Activated CD4-positive, alpha-beta T cell treated with anti-CD3 and anti-CD28 coated beads, Interleukin-2, Interleukin-6, amounts not matched to agents 100 ng/mL and 50 ng/mL, durations not matched to agents 16 hours and 8 hours (primary cell): ENCODE results near the gene RRAGA.

Source experiments
- DNase-seq: peaks from one replicate; pipeline ENCODE4 v3.0.0-alpha.2; 2020

Gene RRAGA, protein sequence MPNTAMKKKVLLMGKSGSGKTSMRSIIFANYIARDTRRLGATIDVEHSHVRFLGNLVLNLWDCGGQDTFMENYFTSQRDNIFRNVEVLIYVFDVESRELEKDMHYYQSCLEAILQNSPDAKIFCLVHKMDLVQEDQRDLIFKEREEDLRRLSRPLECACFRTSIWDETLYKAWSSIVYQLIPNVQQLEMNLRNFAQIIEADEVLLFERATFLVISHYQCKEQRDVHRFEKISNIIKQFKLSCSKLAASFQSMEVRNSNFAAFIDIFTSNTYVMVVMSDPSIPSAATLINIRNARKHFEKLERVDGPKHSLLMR

DNA sequence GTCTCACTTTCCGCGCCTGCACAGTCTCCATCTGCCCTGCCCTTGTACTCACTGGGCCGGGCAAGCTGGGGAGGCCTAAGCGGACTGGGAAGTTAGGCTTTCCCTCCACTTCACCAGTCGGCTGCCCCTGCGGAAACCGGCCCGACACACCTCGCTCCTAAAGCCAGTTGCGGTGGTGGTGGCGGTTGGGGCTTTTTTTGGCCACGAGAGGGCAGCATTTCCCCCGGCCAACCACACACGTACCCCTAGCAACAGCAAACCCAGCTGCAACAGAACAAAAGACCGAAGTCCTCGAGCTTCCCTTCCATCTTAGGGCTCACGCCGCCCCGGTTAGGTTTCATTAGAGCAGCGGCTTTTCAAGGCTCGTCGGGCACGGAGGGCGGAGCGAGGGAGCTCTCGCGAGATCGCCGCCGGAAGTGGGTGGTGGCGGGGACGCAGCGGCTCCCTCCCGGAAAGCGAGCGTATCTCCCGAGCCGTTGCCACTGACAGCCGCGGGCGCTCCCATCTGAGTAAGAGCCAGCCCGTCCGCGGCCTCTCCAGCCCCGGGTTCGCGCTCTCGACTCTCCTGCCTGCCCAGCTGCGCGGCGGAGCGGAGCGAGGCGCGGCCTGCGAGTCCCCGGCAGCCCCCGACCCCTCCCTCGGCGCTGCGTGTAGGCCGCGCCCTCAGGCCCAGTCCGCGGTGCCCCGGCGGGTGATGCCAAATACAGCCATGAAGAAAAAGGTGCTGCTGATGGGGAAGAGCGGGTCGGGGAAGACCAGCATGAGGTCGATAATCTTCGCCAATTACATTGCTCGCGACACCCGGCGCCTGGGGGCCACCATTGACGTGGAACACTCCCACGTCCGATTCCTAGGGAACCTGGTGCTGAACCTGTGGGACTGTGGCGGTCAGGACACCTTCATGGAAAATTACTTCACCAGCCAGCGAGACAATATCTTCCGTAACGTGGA lies at the start of gene RRAGA:
Gene RRAGA, plus strand, starts transcription at position 462 of the 951 bp plus-strand sequence. Its CDS starts 233 bp downstream, at position 695.
- DNase-seq: peak; percentile 97

DNA sequence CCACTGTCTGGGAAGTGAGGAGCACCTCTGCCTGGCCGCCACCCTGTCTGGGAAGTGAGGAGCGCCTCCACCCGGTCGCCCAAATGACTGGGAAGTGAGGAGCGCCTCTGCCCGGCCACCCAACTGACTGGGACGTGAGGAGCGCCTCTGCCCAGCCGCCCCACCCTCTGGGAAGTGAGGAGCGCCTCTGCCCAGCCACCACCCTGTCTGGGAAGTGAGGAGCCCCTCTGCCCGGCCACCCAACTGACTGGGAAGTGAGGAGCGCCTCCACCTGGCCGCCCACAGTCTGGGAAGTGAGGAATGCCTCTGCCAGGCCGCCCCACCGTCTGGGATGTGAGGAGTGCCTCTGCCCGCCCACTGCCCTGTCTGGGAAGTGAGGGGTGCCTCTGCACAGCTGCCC lies 49.1 kb upstream of the RRAGA start:
- DNase-seq: no peak

DNA sequence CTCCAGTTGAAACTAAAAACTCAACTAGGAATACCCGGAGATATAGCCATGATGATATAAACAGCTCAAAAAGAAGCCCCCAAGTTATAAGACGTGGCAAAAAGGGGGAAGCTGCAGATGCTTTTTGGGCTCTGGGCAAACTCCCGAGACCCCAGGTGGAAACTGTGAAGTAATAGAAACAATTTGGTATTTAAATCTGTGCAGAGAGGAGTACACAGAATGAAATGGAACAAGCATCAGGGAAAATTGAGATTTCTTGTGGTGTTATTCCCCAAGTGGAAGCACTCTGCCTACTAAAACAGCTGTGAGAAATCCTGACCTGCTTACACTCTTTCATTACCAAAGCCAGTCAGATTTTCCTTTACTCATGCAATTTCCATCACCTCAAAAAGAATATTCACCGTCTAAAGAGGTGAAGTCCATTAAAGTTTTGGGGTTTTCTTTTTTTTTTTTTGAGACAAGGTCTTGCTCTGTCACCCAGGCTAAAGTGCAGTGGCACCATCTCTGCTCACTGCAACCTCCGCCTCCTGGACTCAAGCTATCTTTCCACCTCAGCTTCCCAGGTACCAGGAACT lies 39.7 kb upstream of the RRAGA start:
- DNase-seq: no peak

DNA sequence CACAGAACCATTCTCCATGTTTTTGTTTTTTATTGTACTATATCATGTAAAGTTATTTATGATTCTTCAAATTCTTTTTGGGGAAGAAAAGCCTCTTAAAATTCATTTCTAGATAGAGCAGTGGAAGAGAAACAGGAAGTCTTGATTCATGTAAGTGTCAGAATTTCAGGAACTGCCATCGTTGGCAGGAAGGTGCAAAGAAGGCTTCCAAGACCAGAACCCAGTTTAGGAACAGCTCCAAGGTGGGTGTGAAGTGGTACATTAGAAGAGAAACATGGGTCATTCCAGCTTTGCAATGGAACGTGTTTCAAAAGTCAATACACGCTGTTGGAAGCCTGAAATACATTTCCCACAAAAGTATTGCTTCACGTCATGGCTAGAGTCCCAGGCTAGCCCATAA lies 31.0 kb upstream of the RRAGA start:
- DNase-seq: no peak

DNA sequence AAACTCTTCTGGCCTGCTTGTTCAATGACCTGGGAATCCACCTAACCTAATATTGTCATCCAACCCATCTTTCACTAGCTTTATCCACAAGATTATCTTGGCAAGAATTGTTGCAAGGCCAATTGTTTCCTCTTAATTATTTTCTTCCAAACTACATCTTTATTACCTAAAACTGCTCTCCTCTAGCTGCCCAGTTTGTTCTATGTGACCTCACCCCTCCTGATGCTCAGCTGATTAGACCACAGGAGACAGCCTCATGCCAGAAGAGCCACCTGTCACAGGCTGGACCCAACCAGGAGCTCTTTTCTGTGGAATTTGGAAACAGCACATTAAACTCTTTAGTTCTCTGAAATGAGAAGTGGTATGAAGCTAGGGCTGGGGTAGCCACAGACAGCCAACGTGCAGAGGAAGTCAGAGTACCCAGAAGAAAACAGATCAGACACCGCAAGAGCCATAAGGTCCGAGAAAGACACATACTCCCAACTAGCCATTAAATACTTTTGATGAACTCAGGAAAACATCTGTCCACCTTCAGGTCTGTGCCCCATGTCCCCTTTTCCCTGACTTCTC lies 28.3 kb upstream of the RRAGA start:
- no peak for DNase-seq

DNA sequence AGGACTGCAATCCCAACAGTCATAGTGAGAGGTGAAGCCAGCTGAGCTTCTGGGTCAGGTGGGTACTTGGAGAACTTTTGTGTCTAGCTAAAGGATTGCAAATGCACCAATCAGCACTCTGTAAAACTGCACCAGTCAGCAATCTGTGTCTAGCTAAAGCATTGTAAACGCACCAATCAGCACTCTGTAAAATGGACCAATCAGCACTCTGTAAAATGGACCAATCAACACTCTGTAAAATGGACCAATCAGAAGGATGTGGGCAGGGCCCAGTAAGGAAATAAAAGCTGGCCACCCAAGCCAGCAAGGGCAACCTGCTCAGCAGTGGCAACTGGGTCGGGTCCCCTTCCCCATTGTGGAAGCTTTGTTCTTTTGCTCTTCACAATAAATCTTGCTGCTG lies 27.6 kb upstream of the RRAGA start:
- peak; percentile 21 for DNase-seq

DNA sequence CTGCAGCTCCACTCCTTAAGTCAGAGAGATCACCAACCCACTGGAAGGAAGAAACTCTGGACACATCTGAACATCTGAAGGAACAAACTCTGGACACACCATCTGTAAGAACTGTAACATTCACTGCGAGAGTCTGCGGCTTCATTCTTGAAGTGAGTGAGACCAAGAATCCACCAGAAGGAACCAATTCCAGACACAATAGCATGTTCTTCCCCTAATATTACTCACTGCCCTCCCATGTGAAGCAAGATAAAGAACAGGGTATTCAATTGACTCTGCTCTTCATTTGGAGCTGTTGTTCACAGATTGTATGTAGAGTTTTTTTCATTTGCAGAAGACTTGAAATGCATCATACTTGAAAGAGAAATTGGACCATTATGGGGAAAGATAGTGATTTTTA lies 27.0 kb upstream of the RRAGA start:
- peak; percentile 28 for DNase-seq

DNA sequence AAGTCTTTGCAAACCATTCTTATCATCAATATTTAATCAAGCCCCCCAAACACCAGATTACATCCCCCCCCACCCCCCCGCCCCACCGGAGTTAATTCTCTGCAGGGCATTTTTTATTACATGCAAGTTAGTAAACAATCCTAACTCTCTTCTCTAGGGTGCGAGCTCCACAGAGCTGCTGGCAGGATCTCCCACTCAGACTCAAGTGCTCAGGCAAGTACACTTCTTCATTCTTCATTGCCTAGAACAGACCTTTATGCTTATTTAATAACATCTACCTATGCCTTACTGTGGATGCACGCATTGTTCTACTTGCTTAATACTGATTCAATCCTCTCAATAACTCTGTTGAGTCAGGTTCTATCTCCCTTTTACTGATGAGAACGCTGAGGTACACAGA lies 26.1 kb upstream of the RRAGA start:
- DNase-seq: no peak

DNA sequence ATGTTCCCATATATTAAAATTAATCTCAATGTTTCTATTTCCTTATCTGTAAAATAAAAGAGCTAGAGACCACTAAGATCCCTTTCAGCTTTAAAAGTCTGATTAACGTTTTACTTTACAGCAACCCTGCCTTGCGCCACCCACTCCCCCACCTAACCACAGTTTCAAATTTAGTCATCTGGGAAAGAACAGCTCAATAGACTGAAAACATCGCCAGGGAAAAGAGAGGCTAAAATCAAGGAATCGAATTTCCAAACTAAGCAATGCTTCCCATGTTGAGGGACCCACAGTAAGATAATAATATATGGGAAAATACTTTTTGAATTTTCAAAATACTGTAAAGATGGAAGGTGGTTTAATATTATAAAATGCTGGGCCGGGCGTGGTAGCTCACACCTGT lies 22.9 kb upstream of the RRAGA start:
- DNase-seq: peak; percentile 38

DNA sequence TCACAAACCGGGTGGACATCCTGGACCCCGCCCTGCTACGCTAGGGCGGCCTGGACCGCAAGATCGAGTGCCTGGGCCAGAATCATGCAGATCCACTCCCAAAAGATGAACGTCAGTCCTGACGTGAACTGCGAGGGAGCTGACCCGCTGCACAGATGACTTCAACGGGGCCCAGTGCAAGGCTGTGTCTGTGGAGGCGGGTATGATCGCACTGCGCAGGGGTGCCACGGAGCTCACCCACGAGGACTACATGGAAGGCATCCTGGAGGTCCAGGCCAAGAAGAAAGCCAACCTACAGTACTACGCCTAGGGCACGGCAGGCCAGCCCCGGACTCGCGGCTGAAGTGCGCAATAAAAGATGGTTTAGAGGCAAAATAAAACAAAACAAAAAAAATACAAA lies 21.4 kb upstream of the RRAGA start:
- DNase-seq: no peak

DNA sequence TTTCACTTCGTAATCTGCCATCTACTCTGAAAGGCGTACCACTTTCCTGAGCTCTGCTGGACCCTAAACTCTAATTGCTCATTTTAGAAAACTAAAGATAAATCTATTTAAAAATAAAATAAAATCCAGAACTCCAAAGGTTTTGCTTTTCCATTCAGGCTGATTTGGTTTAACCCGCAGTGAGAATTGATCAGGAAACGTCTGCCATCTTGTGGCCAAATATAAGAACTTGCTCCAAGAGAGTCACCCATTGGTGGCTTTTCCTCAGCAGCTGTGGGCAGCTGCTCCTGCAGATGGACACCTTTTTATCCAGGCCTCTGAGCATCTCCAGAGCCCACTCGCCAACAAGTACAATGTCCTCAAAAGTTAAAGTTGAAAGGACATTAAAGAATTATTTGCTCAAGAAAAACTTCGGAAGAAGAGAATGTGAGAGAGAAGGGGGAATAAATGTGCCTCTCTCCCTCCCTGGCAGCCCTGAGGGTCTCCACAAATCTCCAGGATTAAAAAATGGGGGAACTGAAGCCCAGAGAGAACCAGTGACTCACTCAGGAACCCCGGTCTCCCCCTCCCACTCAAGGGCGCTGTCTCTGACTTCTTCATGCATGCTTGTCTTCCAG lies 20.3 kb upstream of the RRAGA start:
- DNase-seq: peak; percentile 64

DNA sequence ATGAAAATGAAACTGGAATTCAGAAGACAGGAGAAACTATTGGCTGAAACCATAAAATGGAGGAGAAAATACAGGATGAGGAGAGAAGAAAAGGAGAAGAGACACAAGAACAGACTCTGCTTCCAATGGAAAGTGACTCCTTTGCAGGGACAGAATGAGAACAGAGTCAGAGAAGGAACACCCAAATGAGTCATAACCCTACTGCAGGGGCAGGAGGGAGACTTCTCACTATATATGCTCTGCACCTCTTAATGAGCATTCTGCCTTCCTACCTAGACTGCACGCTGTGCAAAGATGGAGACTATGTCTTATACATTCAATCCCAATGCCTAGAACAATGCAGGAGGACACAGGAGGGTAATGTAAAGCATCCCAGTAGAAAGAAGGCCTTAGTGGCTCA lies 18.3 kb upstream of the RRAGA start:
- DNase-seq: peak; percentile 32

DNA sequence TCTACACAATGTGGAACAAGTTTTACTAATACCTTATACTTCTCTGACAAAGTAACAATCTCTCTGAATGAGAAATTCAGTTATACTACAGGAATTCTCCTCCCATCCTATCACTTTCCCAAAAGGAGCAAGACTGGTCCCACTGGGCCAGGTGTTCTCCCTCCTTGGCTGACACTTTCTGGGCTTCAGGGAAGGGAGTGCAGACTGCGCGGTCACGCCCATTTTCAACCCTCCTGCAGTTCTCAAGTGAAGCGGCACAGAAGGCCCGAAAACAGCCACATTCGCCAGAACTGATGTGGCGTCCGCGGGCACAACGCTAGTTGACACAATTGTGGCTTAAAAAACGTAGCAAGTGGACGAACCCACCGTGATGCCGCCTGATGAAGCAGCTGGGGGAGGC lies 16.8 kb upstream of the RRAGA start:
- no peak for DNase-seq

DNA sequence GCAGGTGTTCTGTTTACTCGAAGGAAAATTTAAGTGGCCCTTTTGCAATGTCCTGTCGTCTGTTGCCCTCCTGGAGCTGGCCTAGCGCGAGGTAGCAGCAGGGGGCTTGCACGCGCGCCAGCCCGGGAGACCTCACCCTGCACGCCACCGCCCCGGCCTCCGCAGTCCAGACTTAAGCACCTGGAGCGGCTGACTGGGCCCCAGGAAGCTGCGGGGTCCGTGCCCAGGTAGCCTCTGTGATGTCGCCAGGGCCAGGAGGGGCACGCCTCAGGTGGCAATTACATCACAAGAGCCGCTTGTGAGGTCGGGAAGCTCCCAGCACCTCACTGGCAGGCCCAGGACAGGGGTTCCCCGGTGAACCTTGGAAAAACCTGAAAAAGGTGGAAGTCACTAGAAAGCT lies 16.2 kb upstream of the RRAGA start, which contains the start of gene SAXO1:
Gene SAXO1, minus strand, starts transcription at position 195 of the 400 bp plus-strand sequence. CDS start 301 bp downstream, outside the sequence.
- no peak for DNase-seq

DNA sequence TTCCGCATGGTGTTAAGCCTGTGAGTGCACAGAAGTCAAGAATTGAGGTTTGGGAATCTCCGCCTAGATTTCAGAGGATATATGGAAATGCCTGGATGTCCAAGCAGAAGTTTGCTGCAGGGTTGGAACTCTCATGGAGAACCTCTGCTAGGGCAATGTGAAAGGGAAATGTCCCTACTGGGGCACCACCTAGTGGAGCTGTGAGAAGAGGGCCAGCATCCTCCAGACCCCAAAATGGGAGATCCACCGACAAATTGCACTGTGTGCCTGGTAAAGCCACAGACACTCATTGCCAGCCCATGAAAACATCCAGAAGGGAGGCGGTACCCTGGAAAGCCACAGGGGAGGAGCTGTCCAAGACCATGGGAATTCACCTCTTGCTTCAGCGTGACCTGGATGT lies 12.6 kb upstream of the RRAGA start:
- no peak for DNase-seq

DNA sequence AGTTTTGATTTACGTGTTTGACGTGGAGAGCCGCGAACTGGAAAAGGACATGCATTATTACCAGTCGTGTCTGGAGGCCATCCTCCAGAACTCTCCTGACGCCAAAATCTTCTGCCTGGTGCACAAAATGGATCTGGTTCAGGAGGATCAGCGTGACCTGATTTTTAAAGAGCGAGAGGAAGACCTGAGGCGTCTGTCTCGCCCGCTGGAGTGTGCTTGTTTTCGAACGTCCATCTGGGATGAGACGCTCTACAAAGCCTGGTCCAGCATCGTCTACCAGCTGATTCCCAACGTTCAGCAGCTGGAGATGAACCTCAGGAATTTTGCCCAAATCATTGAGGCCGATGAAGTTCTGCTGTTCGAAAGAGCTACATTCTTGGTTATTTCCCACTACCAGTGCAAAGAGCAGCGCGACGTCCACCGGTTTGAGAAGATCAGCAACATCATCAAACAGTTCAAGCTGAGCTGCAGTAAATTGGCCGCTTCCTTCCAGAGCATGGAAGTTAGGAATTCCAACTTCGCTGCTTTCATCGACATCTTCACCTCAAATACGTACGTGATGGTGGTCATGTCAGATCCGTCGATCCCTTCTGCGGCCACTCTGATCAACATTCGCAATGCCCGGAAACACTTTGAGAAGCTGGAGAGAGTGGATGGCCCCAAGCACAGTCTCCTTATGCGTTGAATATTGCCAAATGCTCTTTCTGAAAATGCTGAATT lies 850 bp downstream of the RRAGA start:
- DNase-seq: peak; percentile 18

DNA sequence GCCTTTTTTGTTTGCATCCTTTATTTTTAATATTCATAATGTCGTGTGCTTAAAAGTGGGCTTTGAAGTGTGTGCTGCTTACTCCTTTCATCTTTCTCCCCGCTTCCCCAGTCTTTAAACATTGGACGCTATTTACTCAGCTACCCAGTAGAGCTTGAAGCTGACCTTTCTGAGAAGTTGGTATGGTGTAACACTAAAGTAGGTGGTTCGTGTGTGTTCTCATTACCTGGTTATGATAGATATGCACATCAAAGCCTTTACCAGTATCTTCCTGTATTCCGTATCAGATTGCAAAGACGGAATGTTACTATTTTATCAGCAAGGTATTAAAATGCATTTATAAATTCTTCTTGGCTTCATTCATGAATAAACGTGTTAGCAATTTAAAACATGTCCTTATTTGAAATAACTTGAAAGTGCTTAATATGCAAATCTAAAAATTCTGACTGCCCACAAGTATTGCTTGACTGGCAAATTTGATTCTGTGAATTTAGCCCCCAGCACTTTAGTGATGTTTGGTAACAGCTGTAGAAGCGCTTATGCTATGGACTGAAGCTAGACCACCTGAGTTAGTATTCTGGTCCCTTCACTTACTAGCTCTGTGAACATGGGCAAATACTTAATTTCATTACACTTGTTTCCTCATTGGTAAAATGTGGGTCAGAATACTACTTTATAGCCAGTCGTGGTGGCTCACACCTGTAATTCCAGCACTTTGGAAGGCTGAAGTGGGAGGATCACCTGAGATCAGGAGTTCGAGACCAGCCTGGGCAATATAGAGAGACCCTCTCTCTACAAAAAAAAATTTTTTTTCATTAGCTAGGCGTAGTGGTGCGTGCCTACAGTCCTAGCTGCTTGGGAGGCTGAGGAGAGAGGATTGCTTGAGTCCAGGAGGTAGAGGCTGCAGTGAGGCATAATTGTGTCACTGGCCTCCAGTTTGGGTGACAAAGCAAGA lies 1.7 kb downstream of the RRAGA start:
- DNase-seq: peak; percentile 14

DNA sequence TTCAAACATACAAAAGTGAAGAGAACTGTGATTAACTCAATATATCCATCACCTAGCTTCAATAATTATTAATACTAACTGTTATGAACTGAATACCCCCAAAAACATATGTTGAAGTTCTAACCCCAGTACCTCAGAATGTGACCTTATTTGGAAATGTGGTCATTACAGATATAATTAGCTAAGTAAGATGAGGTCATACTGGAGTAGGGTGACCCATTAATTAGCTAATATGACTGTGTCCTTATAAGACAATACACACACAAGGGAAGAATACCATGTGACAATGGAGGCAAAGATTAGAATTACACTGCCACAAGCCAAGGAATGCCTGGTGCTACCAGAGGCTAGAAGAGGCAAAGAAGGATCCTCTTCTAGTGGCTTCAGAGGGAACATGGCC lies 7.8 kb downstream of the RRAGA start:
- DNase-seq: no peak

DNA sequence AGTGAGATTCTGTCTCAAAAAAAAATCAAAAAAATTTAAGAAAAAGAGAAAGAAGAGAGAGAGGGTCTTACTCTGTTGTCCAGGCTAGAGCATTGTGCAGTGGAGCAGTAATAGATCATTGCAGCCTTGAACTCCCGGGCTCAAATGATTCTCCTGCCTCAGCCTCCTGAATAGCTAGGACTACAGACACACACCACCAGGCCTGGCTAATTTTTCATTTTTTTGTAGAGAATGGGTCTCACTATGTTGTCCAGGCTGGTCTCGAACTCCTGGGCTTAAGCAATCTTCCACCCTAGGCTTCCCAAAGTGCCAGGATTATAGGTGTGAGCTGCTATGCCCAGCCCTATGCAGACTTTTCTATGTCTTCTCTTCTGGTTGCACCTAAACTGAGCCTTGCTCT lies 25.0 kb downstream of the RRAGA start:
- DNase-seq: no peak

DNA sequence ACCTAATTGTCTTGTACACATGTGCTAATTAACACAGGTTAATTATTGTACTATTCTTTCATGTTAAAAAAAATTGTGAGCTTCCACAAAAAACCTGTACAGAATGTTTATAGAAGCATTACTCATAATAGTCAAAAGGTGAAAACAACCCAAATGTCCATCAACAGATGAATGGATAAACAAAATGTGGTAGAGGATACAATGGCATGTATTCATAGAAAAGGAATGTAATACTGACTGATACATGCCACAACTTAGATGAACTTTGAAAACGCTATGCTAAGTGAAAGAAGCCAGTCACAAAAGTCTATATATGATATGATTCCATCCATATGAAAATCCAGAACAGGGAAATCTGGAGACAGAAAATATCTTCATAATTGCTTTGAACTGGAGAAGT lies 25.6 kb downstream of the RRAGA start:
- DNase-seq: no peak

DNA sequence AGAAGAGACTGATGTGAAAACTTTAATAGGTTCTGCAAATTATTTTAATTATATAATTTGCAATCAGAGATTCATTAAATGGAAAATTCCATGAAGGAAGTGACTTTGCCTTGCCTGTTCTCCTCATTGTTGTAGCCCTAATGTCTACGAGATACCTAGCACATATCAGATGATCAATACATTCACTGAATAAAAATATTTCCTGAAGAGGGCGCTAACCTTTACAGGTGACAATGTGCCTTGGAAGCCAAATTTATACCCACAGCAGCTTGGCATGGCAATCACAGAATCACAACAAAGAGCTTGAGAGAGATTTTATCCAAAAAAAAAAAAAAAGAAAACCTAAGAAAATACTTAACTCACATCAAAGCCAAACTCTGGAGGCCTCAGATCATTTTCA lies 36.1 kb downstream of the RRAGA start:
- peak; percentile 54 for DNase-seq
